Neural cell (in vitro differentiated cells): ENCODE data around the gene FTCD.

ENCODE experiments used
- POLR2AphosphoS5 ChIP-seq: IDR thresholded peaks from 2 replicates; pipeline ENCODE4 v1.6.1; 2012
- RAD21 ChIP-seq: fragments of 450-650 bp; conservative IDR thresholded peaks from 2 replicates; pipeline ENCODE4 v1.6.1; 2014; ENCODE audit warnings: antibody characterized with exemption, mild to moderate bottlenecking, moderate library complexity
- TF ChIP-seq, protein P1 (sequence below): fragments of 450-650 bp; IDR thresholded peaks from 2 replicates; pipeline ENCODE4 v1.5.1; 2014; ENCODE audit warnings: antibody characterized with exemption, mild to moderate bottlenecking, moderate library complexity; ENCODE audit not compliant: poor library complexity, severe bottlenecking

- TF ChIP-seq RAD21 (no peak), POLR2AphosphoS5 (no peak)
- TF ChIP-seq, protein P1, sequence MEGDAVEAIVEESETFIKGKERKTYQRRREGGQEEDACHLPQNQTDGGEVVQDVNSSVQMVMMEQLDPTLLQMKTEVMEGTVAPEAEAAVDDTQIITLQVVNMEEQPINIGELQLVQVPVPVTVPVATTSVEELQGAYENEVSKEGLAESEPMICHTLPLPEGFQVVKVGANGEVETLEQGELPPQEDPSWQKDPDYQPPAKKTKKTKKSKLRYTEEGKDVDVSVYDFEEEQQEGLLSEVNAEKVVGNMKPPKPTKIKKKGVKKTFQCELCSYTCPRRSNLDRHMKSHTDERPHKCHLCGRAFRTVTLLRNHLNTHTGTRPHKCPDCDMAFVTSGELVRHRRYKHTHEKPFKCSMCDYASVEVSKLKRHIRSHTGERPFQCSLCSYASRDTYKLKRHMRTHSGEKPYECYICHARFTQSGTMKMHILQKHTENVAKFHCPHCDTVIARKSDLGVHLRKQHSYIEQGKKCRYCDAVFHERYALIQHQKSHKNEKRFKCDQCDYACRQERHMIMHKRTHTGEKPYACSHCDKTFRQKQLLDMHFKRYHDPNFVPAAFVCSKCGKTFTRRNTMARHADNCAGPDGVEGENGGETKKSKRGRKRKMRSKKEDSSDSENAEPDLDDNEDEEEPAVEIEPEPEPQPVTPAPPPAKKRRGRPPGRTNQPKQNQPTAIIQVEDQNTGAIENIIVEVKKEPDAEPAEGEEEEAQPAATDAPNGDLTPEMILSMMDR = no peak
These were observed 9.7 kb upstream of the FTCD start for GRCh38 chr21:46165098-46165497.
